Chondrocyte (in vitro differentiated cells): ENCODE results near the gene MRTFB. TPM values are rescaled to one million over a fixed set of nuclear protein-coding genes. Genes with fewer than 3 reads are reported as not detected.

Experiments
- DNase-seq: peaks from one replicate; pipeline ENCODE4 v3.0.0; 2021; ENCODE audit warnings: mixed read lengths, low spot score
- H3K27ac Mint-ChIP-seq: one replicate; pipeline ENCODE4 v1.8.0; 2021; ENCODE audit warnings: mild to moderate bottlenecking, moderate library complexity, mixed read lengths; ENCODE audit not compliant: unreplicated experiment
- H3K27me3 Mint-ChIP-seq: 2 replicates; pipeline ENCODE4 v1.8.0; 2021; ENCODE audit warnings: low read depth, mixed read lengths
- H3K36me3 Mint-ChIP-seq: 2 replicates; pipeline ENCODE4 v1.8.0; 2021; ENCODE audit warnings: low read depth, mixed read lengths
- H3K4me1 Mint-ChIP-seq: 2 replicates; pipeline ENCODE4 v1.8.0; 2021; ENCODE audit warnings: low read depth, mild to moderate bottlenecking, mixed read lengths
- H3K4me3 Mint-ChIP-seq: one replicate; pipeline ENCODE4 v1.8.0; 2021; ENCODE audit warnings: mild to moderate bottlenecking, moderate library complexity, mixed read lengths; ENCODE audit not compliant: unreplicated experiment
- H3K9me3 Mint-ChIP-seq: 2 replicates; pipeline ENCODE4 v1.8.0; 2021; ENCODE audit warnings: low read depth, mixed read lengths
- total RNA-seq: library from RNA; stranded (reverse); gene quantifications from 3 replicates; pipeline ENCODE4 v1.2.1, GENCODE V29; 2021
- TF ChIP-seq, protein P1 (sequence below): fragments of 200-600 bp; sonication (generic); IDR thresholded peaks from 2 replicates; pipeline ENCODE4 v1.5.0; 2021; ENCODE audit warnings: antibody characterized with exemption, mild to moderate bottlenecking, moderate library complexity

Gene MRTFB
- total RNA-seq, 1 donor from 2014 or later: 32.2 TPM

GRCh38 chr16:14303182-14303618, 232.1 kb downstream of the MRTFB start:
- no peaks in the 10 kb centered on the region for H3K9me3 Mint-ChIP-seq
- H3K36me3 Mint-ChIP-seq: no peaks in the 10 kb centered on the region
- TF ChIP-seq, protein P1, sequence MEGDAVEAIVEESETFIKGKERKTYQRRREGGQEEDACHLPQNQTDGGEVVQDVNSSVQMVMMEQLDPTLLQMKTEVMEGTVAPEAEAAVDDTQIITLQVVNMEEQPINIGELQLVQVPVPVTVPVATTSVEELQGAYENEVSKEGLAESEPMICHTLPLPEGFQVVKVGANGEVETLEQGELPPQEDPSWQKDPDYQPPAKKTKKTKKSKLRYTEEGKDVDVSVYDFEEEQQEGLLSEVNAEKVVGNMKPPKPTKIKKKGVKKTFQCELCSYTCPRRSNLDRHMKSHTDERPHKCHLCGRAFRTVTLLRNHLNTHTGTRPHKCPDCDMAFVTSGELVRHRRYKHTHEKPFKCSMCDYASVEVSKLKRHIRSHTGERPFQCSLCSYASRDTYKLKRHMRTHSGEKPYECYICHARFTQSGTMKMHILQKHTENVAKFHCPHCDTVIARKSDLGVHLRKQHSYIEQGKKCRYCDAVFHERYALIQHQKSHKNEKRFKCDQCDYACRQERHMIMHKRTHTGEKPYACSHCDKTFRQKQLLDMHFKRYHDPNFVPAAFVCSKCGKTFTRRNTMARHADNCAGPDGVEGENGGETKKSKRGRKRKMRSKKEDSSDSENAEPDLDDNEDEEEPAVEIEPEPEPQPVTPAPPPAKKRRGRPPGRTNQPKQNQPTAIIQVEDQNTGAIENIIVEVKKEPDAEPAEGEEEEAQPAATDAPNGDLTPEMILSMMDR: no peak
- no peak for DNase-seq
- no peaks in the 10 kb centered on the region for H3K27me3 Mint-ChIP-seq
- peaks cover 58% of the 10 kb centered on the region for H3K4me1 Mint-ChIP-seq
- H3K4me3 Mint-ChIP-seq: peak overlapping the region; percentile 87
- H3K27ac Mint-ChIP-seq: peak overlapping the region; percentile 73

GRCh38 chr16:14303639-14304394, 232.7 kb downstream of the MRTFB start:
- Mint-ChIP-seq H3K27ac (peak overlapping the region; percentile 79), H3K9me3 (no peaks in the 10 kb centered on the region), H3K4me1 (peaks cover 64% of the 10 kb centered on the region), H3K4me3 (peak overlapping the region; percentile 87), H3K27me3 (no peaks in the 10 kb centered on the region), H3K36me3 (no peaks in the 10 kb centered on the region)
- TF ChIP-seq, protein P1: no peak
- no peak for DNase-seq

DNA sequence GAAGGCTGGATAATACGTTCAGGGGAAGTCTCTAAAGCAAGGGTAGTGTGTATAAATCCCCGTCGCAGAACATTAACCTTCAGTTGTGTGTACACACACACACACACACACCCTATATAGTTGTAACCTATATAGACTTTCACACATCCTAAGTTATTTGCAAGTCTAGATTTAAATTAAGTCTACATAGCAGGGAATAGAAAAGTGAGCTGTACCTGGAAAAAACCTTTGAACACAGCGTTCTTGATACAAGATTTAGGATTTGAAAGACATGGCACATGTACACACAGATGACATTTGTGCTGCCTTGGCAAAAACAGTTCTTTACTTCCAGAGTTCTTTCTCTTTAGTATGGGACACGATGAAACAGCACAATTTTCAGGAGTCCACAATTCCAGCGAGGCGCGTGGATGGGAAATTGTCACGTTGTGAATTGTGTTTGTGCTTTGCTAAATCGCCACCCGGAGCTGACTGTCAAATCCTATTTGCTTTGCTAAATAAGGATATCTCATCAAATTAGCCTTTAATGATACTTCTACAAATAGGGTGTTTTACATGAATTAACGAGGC, 233.9 kb downstream of the MRTFB start:
- no peaks in the 10 kb centered on the region for H3K36me3 Mint-ChIP-seq
- TF ChIP-seq, protein P1: no peak
- H3K4me3 Mint-ChIP-seq: peak overlapping the region; percentile 87
- no peak for DNase-seq
- no peaks in the 10 kb centered on the region for H3K9me3 Mint-ChIP-seq
- no peak overlapping the region for H3K27ac Mint-ChIP-seq
- peaks cover 75% of the 10 kb centered on the region for H3K4me1 Mint-ChIP-seq
- H3K27me3 Mint-ChIP-seq: no peaks in the 10 kb centered on the region

DNA sequence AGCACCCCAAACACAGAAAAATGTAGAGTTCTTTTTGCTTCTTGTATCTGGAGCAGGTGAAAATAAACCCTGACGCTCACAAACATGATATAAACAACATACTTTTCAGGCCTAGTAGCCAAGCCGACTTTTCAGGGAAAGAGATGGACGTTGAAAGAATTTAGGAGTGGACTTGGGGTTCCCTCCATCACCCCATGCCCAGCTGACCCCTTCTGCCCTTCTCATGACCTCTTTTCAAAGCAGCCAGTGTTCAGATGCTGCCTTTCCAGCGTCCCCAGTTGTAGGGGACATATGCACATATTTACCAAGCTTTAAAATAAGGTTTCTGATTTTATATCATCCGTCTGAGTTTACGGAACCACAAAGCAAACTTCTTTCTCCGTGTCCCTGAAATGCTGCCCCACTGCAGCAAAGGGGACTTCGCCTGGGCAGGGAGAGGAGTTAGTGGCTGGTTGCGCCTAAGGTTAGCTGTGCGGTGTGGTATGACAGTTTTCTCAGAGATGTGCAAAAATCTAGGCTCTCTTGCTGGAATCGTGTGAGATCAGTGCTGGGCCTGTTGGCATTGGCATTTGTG, 235.5 kb downstream of the MRTFB start:
- no peak for DNase-seq
- no peaks in the 10 kb centered on the region for H3K36me3 Mint-ChIP-seq
- peaks cover 80% of the 10 kb centered on the region for H3K4me1 Mint-ChIP-seq
- TF ChIP-seq, protein P1: no peak
- peak overlapping the region; percentile 96 for H3K27ac Mint-ChIP-seq
- H3K4me3 Mint-ChIP-seq: peak overlapping the region; percentile 16
- H3K9me3 Mint-ChIP-seq: no peaks in the 10 kb centered on the region
- H3K27me3 Mint-ChIP-seq: no peaks in the 10 kb centered on the region

DNA sequence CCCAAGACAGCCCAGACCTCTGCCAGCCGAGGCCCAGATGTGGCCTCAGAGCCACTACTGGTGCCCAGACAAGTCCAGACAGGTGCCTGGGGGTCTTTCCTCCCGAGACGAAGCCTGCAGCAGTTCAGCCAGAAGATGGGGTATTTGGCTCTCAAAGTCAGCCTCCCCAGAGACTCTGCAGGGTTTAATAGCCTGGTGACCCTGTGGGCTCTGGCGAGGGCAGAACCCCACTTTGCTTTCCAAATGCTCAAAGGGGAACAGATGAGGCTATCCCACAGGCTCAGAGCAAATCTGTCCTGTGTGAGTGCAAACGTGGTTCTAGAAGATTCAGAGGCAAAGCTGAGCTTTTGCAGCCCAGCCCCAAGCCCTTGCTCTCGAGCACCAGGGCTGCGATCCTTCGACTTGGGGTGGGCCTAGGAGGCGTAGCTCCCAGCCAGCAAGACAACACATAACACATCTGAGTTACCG, 236.0 kb downstream of the MRTFB start:
- DNase-seq: no peak

More for the DNA sequence above, 236.0 kb downstream of the MRTFB start:
- H3K4me1 Mint-ChIP-seq: peaks cover 85% of the 10 kb centered on the region
- TF ChIP-seq, protein P1: no peak
- H3K27me3 Mint-ChIP-seq: no peaks in the 10 kb centered on the region
- peak overlapping the region; percentile 96 for H3K27ac Mint-ChIP-seq
- H3K4me3 Mint-ChIP-seq: peak overlapping the region; percentile 16
- no peaks in the 10 kb centered on the region for H3K36me3 Mint-ChIP-seq
- H3K9me3 Mint-ChIP-seq: no peaks in the 10 kb centered on the region
